Activated T-cell treated with anti-CD3 and anti-CD28 coated beads, Interleukin-2, amount 50 U/mL, for 1 hour (primary cell): ENCODE results near the gene STAP1.

Experiments used
- DNase-seq: peaks from one replicate; pipeline ENCODE4 v3.0.0-alpha.2; 2020

The STAP1 gene

DNA sequence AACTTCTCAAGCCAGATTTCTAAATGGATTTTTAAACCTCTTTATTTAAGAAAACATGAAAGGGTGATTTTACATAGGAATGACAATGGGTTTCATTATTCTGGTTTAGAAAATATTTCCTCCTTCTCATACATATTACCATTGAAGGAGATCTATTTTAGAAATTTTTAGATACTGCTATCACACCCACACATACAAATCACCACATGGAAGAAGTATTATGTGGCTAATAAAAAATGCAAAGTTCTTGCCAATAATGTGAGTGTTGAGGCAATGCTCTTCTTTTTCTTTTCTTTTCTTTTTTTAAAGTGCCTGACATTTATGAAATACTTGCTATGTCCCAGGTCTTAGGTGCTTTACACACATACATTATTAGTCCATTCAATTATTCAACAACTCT is 6.8 kb downstream of the STAP1 start:
- DNase-seq: no peak

DNA sequence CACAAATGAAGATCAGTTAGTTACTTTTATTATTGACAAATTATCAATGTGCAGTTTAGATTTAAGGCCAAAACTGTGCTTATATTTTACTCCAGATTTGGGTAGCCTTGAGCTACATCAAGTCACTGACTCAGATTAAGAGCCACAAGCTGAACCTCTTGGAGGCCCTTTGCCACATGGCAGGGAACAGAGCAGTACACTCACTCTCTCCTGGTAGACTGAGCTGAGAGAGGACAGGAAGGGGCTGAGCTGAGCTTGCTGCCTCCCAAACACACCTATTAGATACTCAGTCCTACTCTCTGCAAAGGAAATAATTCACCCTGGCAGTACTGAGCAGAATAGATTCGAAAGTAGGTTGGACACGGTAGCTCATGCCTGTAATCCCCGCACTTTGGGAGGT is 7.8 kb downstream of the STAP1 start:
- no peak for DNase-seq

DNA sequence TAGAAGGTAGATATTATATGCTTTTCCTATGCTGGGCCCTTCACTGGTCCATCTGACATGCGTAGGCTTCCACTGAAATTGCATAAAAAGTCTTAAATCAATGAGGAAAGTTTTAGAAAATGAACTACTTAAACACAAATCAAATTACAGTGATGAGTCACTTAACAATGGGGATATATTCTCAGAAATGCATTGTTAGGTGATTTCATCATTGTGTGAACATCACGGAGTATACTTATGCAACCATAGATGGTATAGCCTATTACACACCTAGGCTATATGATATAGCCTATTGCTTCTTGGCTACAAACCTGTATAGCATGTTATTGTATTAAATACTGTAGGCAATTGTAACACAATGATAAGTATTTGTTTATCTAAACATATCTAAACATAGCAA is 10.3 kb downstream of the STAP1 start:
- no peak for DNase-seq

DNA sequence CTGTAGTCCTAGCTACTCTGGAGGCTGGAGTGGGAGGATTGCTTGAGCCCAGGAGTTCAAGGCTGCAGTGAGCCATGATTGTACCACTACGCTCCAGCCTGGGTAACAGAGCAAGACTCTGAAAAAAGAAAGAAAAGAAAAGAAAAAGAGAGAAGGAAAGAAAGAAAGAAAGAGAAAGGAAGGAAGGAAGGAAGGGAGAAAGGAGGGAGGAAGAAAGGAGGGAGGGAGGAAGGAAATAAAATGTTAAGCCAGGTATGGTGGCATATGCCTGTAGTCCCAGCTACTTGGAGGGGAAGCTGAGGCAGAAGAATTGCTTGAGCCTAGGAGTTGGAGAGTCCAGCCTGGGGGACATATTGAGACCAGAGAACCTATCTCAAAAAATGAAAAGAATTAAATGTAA is 12.0 kb downstream of the STAP1 start:
- no peak for DNase-seq

DNA sequence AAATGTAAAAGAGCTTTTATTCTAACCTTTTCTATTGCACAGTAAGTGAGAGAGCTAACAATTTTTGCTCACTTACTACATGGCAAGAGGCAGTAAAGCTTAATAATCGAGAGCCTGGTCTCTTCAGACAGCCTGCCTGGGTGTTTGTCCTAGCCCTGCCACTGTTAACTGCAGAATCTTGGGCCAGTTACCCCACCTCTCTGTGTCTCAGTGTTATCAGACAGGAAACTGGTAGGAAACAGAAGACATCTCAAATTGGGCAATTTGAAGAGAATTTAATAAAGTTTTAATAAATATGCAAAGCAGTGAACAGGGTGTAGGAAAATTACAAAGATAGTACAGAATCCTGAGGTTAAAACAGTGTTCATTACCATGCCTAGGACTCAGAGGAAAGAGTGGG is 13.4 kb downstream of the STAP1 start:
- DNase-seq: no peak

DNA sequence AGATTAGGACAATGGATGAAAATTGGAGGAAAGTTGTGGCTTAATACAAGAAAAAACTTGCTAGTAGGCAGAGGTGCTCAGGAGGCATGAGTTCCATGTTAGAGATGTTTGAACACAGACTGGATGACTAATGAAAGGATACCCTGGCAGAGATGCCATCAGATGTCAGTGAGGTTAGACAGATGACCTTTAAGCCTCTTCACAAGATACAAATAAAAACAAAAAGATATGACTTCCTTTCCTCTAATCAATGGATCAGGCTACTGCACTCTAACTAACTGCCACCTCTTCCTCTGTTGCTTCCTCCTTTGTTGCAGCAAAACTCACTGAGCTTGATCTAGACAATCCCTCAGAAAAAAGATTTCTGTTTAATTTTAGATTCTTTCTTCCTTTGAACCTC is 14.7 kb downstream of the STAP1 start:
- no peak for DNase-seq

DNA sequence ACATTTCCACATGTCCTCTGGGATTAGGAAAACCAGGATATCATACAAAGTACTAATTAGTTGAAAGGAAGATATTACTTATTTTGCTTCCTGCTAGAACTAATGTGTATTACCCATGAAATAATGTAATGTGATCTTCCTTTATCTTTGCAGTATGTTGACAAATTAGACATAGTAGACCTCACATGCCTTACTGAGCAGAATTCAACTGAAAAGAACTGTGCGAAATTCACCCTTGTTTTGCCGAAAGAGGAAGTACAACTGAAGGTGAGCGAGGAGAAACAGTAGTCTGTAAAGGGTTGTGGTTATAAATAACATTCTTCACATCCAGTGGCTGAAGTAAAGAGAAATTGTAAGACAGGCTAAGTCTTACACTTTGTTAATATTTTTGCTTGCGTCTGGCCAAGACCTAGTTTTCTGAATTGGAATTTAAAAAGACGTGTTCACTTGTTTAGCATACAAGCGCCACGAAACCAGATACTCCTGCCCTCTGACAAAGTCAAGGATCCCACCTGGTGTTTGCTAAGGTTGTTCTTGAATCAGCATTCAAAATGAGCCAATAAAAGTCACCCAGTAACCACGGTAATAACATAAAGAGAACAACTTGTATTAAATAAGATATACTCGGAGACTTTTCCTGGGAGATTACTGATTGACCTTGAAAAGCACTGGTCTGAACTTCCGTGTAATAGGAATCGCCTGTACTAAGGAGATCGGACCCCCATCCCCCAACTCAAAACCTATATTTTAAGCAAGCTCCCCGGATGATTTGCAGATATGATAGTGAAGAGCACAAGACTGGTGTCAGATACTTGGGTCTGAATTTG is 16.9 kb downstream of the STAP1 start:
- no peak for DNase-seq

DNA sequence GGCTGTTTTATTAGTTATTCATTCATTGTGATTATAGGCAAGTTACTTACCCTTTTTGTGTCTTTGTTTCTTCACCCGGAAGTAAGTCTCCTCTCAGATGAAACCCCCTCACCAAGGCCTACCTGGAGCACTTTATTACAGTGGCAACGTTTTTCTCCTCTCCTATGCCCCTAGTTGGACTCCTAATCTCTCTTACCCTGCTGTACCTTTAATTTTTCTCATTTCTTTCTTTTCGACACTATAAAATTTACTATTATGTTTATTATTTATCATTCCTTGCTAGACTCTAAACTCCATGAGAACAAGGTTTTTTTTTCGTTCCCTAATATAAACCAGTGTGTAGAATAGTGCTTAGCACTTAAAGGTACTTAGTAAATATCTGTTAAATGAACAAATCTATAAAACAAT is 17.5 kb downstream of the STAP1 start:
- DNase-seq: no peak

DNA sequence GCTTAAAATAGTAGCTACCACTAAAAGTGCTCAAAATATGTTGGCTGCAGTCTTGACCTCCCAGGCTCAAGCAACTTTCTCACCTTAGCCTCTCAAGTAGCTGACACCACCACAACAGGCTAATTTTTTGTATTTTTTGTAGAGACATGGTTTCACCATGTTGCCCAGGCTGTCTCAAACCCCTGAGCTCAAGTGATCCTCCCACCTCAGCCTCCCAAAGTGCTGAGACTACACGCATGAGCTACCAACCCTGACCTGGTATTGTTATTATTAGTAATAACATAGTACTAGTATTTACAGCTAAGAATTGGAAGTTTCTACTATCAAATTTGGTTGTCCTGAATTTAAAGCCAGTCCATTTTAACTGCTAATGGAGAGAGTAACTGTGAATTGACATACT is 18.0 kb downstream of the STAP1 start:
- no peak for DNase-seq

DNA sequence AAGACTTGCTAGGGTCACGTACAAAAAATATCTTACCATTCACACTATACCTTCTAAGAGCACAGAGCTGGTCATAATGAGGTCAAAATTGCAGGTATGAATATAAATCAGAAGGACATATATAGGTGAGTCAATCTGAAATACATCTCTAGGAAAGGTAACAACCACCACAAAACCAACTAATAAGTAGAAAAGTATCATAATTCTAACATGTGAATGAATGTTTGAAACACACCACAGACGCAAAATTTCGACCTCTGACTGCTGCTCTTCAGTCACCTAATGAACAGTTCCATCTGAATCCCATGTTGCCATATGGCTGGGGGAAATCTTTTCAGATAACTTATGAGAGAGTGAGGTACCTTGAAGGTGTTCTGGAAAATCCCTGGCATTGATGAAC is 22.1 kb downstream of the STAP1 start:
- DNase-seq: no peak

DNA sequence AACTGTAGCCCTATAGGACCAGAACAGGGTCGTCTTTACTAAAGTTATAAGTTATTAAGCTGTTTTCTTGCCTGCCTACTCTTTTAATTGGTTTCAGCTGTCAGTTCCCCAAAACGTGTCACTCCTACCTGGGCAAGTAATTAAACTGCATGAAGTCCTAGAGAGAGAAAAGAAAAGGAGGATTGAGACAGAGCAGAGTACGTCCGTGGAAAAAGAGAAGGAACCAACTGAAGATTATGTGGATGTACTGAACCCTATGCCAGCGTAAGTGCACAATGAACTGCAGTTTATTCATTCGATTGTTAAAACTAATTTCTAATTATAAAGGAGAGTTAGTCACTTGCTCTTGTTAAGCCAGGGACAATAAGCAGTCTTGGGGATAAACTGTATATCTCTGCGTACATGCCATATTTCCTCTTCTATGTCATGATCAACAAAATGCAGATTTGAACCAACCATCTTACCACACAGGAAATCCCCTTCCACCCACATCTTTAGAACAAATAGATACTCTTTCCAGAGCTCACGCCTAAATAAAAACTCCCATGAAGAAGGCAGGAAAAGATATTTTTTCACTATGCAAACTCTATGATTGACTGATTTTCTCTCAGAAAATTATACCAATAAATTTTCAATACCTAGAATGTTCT is 22.8 kb downstream of the STAP1 start:
- DNase-seq: no peak

DNA sequence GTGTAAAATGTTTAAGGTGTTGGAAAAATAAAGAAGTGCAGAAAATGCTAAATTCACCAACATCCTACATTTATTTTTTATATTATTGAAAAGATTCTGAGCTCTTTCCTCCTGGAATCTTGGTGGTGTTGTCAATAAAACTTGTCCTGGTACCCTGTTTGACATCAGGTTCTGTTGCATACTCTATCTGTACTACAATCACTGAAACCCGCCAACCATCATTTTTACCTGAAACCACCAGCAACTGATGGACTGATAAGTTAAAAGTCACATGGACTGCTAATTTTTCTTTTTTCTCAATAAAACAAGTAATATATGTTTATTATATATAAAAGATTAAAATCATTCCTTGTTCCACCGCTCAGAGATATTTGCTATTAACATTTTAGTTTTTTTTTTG is 23.4 kb downstream of the STAP1 start:
- no peak for DNase-seq

DNA sequence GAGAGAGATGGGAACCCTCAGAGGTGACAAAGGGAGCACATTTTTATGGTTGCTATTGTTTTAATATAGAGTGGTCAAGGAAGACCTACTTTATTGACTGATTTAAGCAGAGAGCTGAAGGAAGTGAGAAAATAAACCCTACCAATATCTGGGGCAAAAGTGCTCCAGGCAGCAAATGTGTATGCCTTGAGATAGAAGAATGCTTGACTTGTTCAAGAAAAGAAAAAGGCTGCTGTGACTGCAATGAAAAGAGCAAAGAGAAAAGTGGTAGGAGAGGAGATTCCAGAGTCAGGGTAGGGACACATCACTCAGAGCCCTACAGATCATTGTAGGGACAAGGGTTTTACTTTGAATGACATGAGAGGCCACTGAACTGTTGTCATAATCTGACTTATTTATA is 26.0 kb downstream of the STAP1 start:
- no peak for DNase-seq

DNA sequence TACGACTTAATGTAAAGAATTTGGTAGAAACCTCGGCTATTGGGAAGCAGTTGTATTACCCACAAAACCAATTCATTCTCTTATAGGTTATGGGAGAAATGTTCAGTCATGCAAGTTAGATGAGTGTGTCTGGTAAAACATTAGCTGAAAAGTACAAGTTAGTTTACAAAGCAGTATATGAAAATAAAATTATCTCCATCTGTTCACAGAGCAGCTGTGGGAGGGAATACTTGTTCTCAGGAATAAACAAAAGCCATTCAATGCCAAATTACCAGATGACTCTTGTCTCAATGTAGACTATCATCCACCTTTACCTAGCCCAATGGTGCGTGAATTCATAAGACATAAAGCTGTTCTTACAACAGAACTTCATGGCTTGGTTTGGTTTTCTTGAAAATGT is 28.6 kb downstream of the STAP1 start:
- no peak for DNase-seq

DNA sequence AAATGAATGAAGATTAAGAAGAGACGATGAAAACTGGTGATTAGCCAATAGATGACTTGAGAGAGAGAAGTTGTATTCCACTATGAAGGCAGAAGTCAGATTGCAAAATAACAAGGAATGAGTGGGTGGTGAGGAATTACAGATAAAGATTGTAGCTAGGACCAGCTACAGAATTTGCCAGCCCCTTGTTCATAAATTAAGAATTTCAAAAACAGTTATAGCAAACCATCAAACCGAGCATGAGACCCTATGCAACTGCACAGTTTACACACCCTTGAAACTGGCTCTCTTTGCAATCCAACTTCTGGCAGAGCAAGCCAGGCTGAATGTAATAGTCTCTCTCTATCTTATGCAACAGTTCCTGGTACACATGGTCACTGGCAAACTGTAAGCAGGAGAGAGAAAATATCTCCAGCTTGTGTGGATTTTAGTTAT is 35.2 kb downstream of the STAP1 start:
- no peak for DNase-seq

DNA sequence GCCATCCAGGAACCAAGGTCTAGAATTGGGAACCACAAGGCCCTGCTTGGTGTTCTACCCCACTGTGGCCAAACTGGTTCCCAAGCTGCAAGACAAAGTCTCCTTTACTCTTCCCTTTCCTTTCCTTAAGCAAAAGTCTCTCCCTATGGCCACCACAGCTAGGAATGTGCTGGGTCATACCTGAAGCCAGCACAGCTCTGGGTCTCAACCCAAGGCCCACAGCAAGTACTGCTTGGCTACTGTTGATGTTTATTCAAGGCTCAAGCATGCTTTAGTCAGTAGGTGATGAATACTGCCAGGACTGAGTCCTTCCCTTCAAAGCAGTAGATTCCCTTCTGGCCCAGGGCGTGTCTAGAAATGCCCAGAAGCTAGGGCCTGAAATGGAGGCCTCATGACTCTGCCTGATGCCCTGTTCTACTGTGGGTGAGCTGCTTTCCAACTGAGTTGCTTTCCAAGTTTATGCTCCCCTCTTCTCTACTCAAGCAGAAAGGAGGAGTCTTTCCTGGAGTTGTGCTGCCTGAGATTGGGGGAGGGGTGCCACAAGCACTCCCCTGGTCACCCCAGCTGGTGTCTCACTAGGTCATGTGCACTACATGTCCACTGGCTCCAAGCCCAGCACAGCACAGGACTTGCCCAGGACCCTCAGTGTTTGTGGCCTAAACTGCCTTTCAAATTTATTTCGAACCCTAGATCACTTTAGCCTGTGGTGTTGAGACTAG is 44.9 kb downstream of the STAP1 start:
- no peak for DNase-seq

DNA sequence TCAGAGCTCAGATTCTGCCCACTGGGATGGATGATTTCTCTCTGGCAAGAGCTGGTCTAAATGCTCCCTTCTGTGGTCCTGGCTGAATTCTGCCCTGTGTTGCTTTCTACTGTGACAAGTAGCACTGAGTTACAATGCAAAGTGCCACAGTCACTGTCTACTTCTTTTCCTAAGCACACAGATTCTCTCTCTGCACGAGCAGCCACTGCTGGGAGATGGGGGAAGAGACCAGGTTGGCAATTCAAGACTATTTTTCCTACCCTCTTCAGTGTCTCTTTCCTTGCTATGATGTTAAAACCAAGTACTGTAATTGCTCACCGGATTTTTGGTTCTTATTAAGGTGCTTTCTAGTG is 45.5 kb downstream of the STAP1 start:
- DNase-seq: no peak

DNA sequence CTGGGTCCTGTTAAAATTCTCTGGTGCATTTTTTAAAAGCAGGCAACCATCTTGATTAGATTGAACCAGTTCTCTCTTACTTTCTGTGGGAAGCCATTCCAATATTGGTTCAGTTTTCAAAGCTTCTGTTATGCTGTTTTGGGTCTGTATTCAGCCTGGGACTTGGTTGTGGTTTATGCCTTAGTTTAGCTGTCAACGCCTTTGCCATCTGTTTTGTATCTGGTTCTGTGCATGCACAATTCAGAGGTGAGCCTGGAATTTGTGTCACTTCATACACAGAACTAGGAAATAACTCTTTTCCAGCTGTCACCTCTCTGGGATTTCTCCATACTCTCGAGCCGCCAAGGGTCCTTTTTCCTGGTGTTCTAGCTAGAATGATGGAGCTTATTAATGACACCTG is 46.2 kb downstream of the STAP1 start:
- no peak for DNase-seq

DNA sequence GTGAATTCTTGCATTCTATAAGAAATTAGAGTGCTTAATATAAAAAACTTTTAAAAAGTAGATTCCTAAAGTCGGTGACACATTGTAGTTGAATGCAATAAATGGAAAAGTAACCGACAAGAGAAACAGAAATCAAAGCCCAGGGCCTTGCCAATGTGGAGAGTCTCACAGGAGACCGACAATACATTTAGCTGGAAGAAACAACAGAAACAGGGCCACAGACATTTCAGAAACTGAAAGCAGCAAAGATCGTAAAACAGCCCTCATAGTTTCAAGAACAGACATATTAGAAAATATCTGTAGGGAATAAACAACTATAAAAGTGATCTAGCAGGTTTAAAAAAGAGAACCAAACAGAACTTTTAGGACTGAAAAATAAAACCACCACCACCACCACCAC is 49.5 kb downstream of the STAP1 start:
- no peak for DNase-seq

DNA sequence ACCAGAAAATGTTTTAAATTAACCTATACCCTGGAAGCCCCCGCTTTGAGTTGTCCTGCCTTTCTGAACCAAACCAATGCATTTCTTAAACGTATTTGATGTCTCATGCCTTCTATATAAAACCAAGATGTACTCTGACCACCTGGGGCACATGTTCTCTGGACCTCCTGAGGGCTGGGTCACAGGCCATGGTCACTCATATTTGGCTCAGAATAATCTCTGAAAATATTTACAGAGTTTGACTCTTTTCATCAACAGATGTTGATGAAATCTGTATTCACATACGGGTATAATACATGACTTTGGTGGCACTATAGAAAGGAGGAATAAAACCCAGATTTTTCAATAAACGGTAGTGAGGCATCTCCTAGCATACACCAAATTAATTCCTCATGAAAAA is 55.7 kb downstream of the STAP1 start:
- DNase-seq: no peak

DNA sequence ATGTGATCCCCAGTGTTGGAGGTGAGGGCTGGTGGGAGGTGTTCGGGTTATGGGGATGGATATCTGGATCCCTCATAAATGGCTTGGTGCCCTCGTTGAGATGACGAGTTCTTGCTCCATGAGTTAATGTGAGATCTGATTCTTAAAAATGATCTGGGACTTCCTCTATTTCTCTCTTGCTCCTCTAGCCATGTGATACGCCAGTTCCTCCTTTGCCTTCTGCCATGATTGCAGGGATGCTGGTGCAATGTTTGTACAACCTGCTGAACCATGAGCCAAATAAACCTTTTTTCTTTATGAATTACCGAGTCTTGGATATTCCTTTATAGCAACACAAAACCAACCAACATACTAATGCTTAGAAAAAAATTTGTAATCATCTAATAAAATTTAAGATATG is 56.6 kb downstream of the STAP1 start:
- no peak for DNase-seq

DNA sequence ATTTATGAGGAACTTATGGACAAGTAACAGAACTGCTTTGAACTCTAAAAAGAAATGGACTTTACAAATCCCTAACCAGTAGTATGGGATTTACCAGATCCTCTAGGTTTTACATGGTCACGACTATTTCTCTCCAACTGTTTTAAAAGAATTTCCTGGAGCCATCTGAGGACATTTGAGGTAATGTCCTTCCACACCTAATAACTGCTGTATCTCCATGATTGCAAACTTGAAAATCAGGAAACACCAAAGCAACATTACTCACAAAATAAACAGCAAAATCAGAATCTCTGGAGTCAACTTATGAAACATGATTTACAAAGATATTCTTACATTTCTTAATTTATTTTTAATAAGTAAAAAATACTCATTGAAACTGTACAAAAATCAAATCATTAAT is 58.0 kb downstream of the STAP1 start:
- DNase-seq: no peak

DNA sequence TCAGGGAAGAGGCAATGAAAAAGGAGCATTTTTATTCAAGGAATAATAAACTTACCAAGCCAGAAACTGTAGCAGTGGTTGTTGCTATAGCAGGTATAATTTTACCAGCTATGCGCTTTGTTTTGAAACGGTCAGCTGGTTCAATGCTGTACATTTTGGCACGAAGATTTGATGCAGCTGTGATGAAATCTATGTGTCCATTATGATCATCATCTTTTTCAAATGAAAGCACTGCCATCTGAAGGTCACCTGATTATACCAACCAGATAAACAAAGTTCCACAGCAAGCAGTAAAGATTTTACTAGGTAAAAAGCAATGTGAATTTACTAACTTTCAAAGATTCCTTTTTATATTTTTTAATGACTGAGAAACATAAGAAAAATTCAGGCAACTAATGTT is 66.4 kb downstream of the STAP1 start:
- no peak for DNase-seq

DNA sequence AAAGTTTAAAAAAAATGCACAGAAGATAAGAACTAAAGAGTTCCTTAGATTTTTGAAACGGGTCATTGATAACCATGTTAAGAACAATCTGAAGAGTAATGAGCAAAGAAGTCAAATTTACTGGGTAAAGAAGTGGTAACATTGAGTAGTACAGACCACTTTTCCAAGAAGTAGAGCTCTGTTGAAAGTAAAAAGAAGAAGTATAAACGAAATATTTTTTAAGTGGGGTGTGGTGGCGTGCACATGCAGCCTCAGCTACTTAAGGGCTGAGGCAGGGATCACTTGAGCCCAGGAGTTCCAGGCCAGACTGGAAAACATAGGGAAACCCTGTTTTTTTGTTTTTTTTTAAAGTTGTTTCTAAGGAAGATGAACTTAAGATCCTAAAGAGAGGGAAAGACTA is 74.0 kb downstream of the STAP1 start:
- DNase-seq: no peak
